GM04504 (cell line): ENCODE data around the gene MAGI1.

Experiments used
- DNase-seq: peaks from one replicate; pipeline ENCODE4 v3.0.0-alpha.2; 2012; ENCODE audit warnings: low read depth

The MAGI1 gene

GRCh38 chr3:65481085-65481484 is 557.6 kb downstream of the MAGI1 start:
- no peak for DNase-seq

GRCh38 chr3:65479990-65480389 is 558.7 kb downstream of the MAGI1 start:
- DNase-seq: peak; percentile 10

- no peak for DNase-seq
Observed at GRCh38 chr3:65478551-65479500, 559.9 kb downstream of the MAGI1 start.

- DNase-seq: peak; percentile 10
Observed at GRCh38 chr3:65473736-65474135, 565.0 kb downstream of the MAGI1 start.

- no peak for DNase-seq
Observed at GRCh38 chr3:65472501-65472900, 566.2 kb downstream of the MAGI1 start.

GRCh38 chr3:65466300-65466988 is 572.3 kb downstream of the MAGI1 start:
- no peak for DNase-seq

- no peak for DNase-seq
Observed at GRCh38 chr3:65449841-65450428, 588.8 kb downstream of the MAGI1 start.

- DNase-seq: no peak
Observed at GRCh38 chr3:65448120-65448519, 590.6 kb downstream of the MAGI1 start.

- DNase-seq: no peak
Observed at GRCh38 chr3:65445573-65446169, 593.0 kb downstream of the MAGI1 start.

GRCh38 chr3:65444447-65444815 is 594.3 kb downstream of the MAGI1 start:
- DNase-seq: no peak

- no peak for DNase-seq
Observed at GRCh38 chr3:65443739-65444446, 594.8 kb downstream of the MAGI1 start.

GRCh38 chr3:65439641-65440284 is 599.0 kb downstream of the MAGI1 start:
- DNase-seq: peak; percentile 32

GRCh38 chr3:65438612-65439011 is 600.1 kb downstream of the MAGI1 start:
- no peak for DNase-seq

GRCh38 chr3:65438096-65438495 is 600.6 kb downstream of the MAGI1 start:
- DNase-seq: no peak

GRCh38 chr3:65436580-65436979 is 602.1 kb downstream of the MAGI1 start:
- no peak for DNase-seq

- no peak for DNase-seq
Observed at GRCh38 chr3:65433480-65433879, 605.2 kb downstream of the MAGI1 start.

- no peak for DNase-seq
Observed at GRCh38 chr3:65432388-65433003, 606.2 kb downstream of the MAGI1 start.

- no peak for DNase-seq
Observed at GRCh38 chr3:65425880-65426279, 612.8 kb downstream of the MAGI1 start.

- no peak for DNase-seq
Observed at GRCh38 chr3:65422154-65422553, 616.6 kb downstream of the MAGI1 start.

- DNase-seq: no peak
Observed at GRCh38 chr3:65419233-65419632, 619.5 kb downstream of the MAGI1 start.

GRCh38 chr3:65413891-65414290 is 624.8 kb downstream of the MAGI1 start:
- DNase-seq: no peak
